Ishikawa (cell line): ENCODE measurements around the gene NSG2.

Experiments
- CEBPB ChIP-seq: IDR thresholded peaks from 2 replicates; pipeline ENCODE4 v1.6.1; 2012
- CREB1 ChIP-seq: IDR thresholded peaks from 2 replicates; pipeline ENCODE4 v1.6.1; 2012; ENCODE audit warnings: low read depth
- EGR1 ChIP-seq: IDR thresholded peaks from 2 replicates; pipeline ENCODE4 v1.6.1; 2012
- EP300 ChIP-seq: IDR thresholded peaks from 2 replicates; pipeline ENCODE4 v1.6.1; 2012; ENCODE audit warnings: borderline replicate concordance
- FOXM1 ChIP-seq: IDR thresholded peaks from 2 replicates; pipeline ENCODE4 v1.6.1; 2012; ENCODE audit warnings: low read depth, borderline replicate concordance
- NFIC ChIP-seq: IDR thresholded peaks from 2 replicates; pipeline ENCODE4 v1.6.1; 2012
- RAD21 ChIP-seq: IDR thresholded peaks from 2 replicates; pipeline ENCODE4 v1.6.1; 2012; ENCODE audit warnings: low read depth
- REST ChIP-seq: IDR thresholded peaks from 2 replicates; pipeline ENCODE4 v1.6.1; 2012; ENCODE audit warnings: low read depth, mild to moderate bottlenecking
- TAF1 ChIP-seq: IDR thresholded peaks from 2 replicates; pipeline ENCODE4 v1.6.1; 2012; ENCODE audit warnings: low read depth, mild to moderate bottlenecking
- TCF12 ChIP-seq: IDR thresholded peaks from 2 replicates; pipeline ENCODE4 v1.6.1; 2012; ENCODE audit warnings: low read depth
- TEAD4 ChIP-seq: IDR thresholded peaks from 2 replicates; pipeline ENCODE4 v1.6.1; 2012
- USF1 ChIP-seq: IDR thresholded peaks from 2 replicates; pipeline ENCODE4 v1.6.1; 2012
- YY1 ChIP-seq: IDR thresholded peaks from 2 replicates; pipeline ENCODE4 v1.6.1; 2012; ENCODE audit warnings: low read depth
- ZBTB7A ChIP-seq: IDR thresholded peaks from 2 replicates; pipeline ENCODE4 v1.6.1; 2012; ENCODE audit warnings: low read depth
- TF ChIP-seq, protein P1 (sequence below): IDR thresholded peaks from 2 replicates; pipeline ENCODE4 v1.6.1; 2012

Gene NSG2

GRCh38 chr5:174155281-174155680 lies 109.8 kb downstream of the NSG2 start:
- TF ChIP-seq REST = no peak
- TF ChIP-seq RAD21 = no peak
- TF ChIP-seq FOXM1 = no peak
- TF ChIP-seq CEBPB = no peak
- TF ChIP-seq CREB1 = no peak
- no peak for TF ChIP-seq TAF1
- TF ChIP-seq YY1 = no peak
- TF ChIP-seq ZBTB7A = no peak
- no peak for TF ChIP-seq USF1
- no peak for TF ChIP-seq EP300
- TF ChIP-seq TCF12 = no peak
- no peak for TF ChIP-seq EGR1
- TF ChIP-seq, protein P1, sequence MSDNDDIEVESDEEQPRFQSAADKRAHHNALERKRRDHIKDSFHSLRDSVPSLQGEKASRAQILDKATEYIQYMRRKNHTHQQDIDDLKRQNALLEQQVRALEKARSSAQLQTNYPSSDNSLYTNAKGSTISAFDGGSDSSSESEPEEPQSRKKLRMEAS = no peak
- TF ChIP-seq NFIC = no peak
- no peak for TF ChIP-seq TEAD4

- TF ChIP-seq ZBTB7A (no peak), CEBPB (no peak), USF1 (no peak), TEAD4 (no peak), EP300 (no peak), TCF12 (no peak), NFIC (no peak), RAD21 (no peak), FOXM1 (no peak), REST (no peak), YY1 (no peak), CREB1 (no peak), EGR1 (no peak), TAF1 (no peak)
- TF ChIP-seq, protein P1 = no peak
Measured at GRCh38 chr5:174155706-174156105, 110.2 kb downstream of the NSG2 start.

DNA sequence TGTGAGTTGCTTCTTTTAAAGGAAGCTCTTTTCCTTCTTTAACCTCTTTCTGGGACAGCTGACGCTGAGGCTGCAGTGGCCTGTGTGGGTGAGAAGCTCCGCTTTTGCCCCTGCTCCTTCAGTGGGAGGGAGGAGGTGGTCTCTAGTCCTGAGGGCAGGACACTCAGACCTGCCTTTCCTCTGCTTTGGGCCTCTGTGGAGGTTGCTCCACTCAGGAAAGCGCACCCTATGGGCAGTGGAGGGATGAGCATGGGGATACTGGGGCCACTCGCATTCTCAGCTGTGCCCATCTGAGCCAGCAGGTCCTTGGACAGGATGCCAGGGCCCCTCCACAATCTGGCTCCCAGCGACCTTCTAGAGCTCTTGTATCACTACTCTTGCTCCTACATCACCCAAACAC lies 111.5 kb downstream of the NSG2 start:
- TF ChIP-seq FOXM1 (no peak), TAF1 (no peak), EP300 (no peak), ZBTB7A (no peak), NFIC (no peak), YY1 (no peak), REST (no peak), USF1 (no peak), CREB1 (no peak), TCF12 (no peak), TEAD4 (no peak), RAD21 (no peak), EGR1 (no peak), CEBPB (no peak)
- TF ChIP-seq, protein P1 = no peak
